K562 (cell line): ENCODE measurements around the gene ZPR1. TPM values are rescaled to one million over a fixed set of nuclear protein-coding genes. Genes with fewer than 3 reads are reported as not detected.

Experiments
- CREB1 ChIP-seq, 2 experiments: sonication (generic) in 1 of 2; formaldehyde crosslinking in 1 of 2; IDR thresholded peaks; 2 replicates each; pipeline versions ENCODE4 v1.6.1 to v1.8.0; 2012 to 2022; ENCODE audit warnings: inconsistent platforms in 1 of 2, mild to moderate bottlenecking in 1 of 2, missing genetic modification reagents in 1 of 2, moderate library complexity in 1 of 2
- DNMT1 ChIP-seq: fragments of 450-650 bp; IDR thresholded peaks from 2 replicates; pipeline ENCODE4 v1.6.1; 2016; ENCODE audit warnings: antibody characterized with exemption, mild to moderate bottlenecking
- ELF4 ChIP-seq: fragments of 450-650 bp; formaldehyde crosslinking; IDR thresholded peaks from 2 replicates; pipeline ENCODE4 v1.4.0; 2022; ENCODE audit warnings: missing genetic modification characterization
- FOSL1 ChIP-seq: fragments of 200-800 bp; sonication (Bioruptor generic); conservative IDR thresholded peaks from 2 replicates; pipeline ENCODE4 v1.6.1; 2016; ENCODE audit warnings: missing genetic modification characterization, missing compliant biosample characterization
- HMG20B ChIP-seq: fragments of 250-450 bp; sonication (Bioruptor Pico); IDR thresholded peaks from 2 replicates; pipeline ENCODE4 v1.5.0; 2021; ENCODE audit warnings: mild to moderate bottlenecking
- JUND ChIP-seq, 2 experiments: IDR thresholded peaks; 2 replicates in 1 of 2; 3 replicates in 1 of 2; pipeline ENCODE4 v1.6.1; 2011; ENCODE audit warnings: borderline replicate concordance in 2 of 2, low read depth in 2 of 2, low read length in 2 of 2, improper control_type of control experiment in 1 of 2, missing biosample characterization in 1 of 2, missing genetic modification characterization in 1 of 2, missing genetic modification reagents in 1 of 2
- KDM1A ChIP-seq, 2 experiments: fragments of 450-650 bp; IDR thresholded peaks; 2 replicates each; pipeline ENCODE4 v1.6.1; 2016; ENCODE audit warnings: mild to moderate bottlenecking in 2 of 2
- KDM5B ChIP-seq: fragments of 200-600 bp; sonication (generic); IDR thresholded peaks from 2 replicates; pipeline ENCODE4 v1.6.1; 2012; ENCODE audit warnings: low read depth, mild to moderate bottlenecking, moderate library complexity, low read length, control low read depth, inconsistent platforms; ENCODE audit not compliant: insufficient replicate concordance
- LARP7 ChIP-seq: fragments of 450-650 bp; IDR thresholded peaks from 2 replicates; pipeline ENCODE4 v1.6.1; 2016
- MAX ChIP-seq: sonication (generic); formaldehyde crosslinking; IDR thresholded peaks from 2 replicates; pipeline ENCODE4 v1.9.0; 2022; ENCODE audit warnings: mild to moderate bottlenecking, missing genetic modification reagents
- NCOA4 ChIP-seq: fragments of 450-650 bp; IDR thresholded peaks from 2 replicates; pipeline ENCODE4 v1.6.1; 2018; ENCODE audit warnings: mild to moderate bottlenecking; ENCODE audit not compliant: partially characterized antibody
- NR2C1 ChIP-seq, 2 experiments: fragments of 450-650 bp; IDR thresholded peaks; 2 replicates each; pipeline ENCODE4 v1.6.1; 2017; ENCODE audit warnings: mild to moderate bottlenecking in 2 of 2, antibody characterized with exemption in 1 of 2, inconsistent platforms in 1 of 2, missing compliant biosample characterization in 1 of 2, missing genetic modification characterization in 1 of 2
- NR2F6 ChIP-seq: fragments of 450-650 bp; formaldehyde crosslinking; IDR thresholded peaks from 2 replicates; pipeline ENCODE4 v1.4.0; 2020; ENCODE audit warnings: mild to moderate bottlenecking
- POLR2H ChIP-seq: IDR thresholded peaks from 2 replicates; pipeline ENCODE4 v1.6.1; 2016; ENCODE audit warnings: missing genetic modification characterization, low read depth, mild to moderate bottlenecking, control low read depth, missing compliant biosample characterization, moderate library complexity
- POU5F1 ChIP-seq: fragments of 150-350 bp; IDR thresholded peaks from 2 replicates; pipeline ENCODE4 v1.6.1; 2014; ENCODE audit warnings: borderline replicate concordance, low read length, low read depth, mild to moderate bottlenecking; ENCODE audit not compliant: partially characterized antibody
- SMAD2 ChIP-seq: fragments of 150-350 bp; IDR thresholded peaks from 2 replicates; pipeline ENCODE4 v1.6.1; 2014; ENCODE audit warnings: low read depth, mild to moderate bottlenecking, low read length
- TCF15 ChIP-seq: fragments of 250-450 bp; sonication (Bioruptor Pico); IDR thresholded peaks from 2 replicates; pipeline ENCODE4 v1.8.0; 2022; ENCODE audit warnings: moderate library complexity, mild to moderate bottlenecking, inconsistent platforms
- THAP12 ChIP-seq: fragments of 250-450 bp; sonication (Bioruptor Pico); IDR thresholded peaks from 2 replicates; pipeline ENCODE4 v1.9.0; 2021; ENCODE audit warnings: mild to moderate bottlenecking, inconsistent platforms
- THAP7 ChIP-seq: fragments of 250-450 bp; sonication (Bioruptor Pico); IDR thresholded peaks from 2 replicates; pipeline ENCODE4 v1.5.0; 2021
- VEZF1 ChIP-seq: fragments of 200-800 bp; sonication (Bioruptor generic); IDR thresholded peaks from 2 replicates; pipeline ENCODE4 v1.6.1; 2017; ENCODE audit warnings: missing genetic modification characterization, missing compliant biosample characterization
- ZBTB8A ChIP-seq: fragments of 450-650 bp; IDR thresholded peaks from 2 replicates; pipeline ENCODE4 v1.6.1; 2018; ENCODE audit warnings: mild to moderate bottlenecking, moderate library complexity; ENCODE audit not compliant: partially characterized antibody
- ZKSCAN8 ChIP-seq: fragments of 200-800 bp; sonication (Bioruptor generic); IDR thresholded peaks from 2 replicates; pipeline ENCODE4 v1.6.1; 2016; ENCODE audit warnings: missing genetic modification characterization, missing compliant biosample characterization
- ZNF77 ChIP-seq: fragments of 250-450 bp; sonication (Bioruptor Pico); IDR thresholded peaks from 2 replicates; pipeline ENCODE4 v1.5.0; 2020
- polyA plus RNA-seq, 8 experiments: library from polyadenylated mRNA; depleted of rRNA in 4 of 8; stranded (reverse) in 5 of 8; unstranded in 3 of 8; fragments of >200 nt; fragmentation: Nextera tagmentation in 2 of 8; fragmentation: Illumina TruSeq in 1 of 8; extraction: Ambion mirVana in 2 of 8; extraction: Trizol in 1 of 8; gene quantifications; 2 replicates each; pipeline versions ENCODE4 v1.2.1 to v1.2.3, GENCODE V29; 2011 to 2014; ENCODE audit warnings: inconsistent platforms in 1 of 8, missing spikeins in 1 of 8
- total RNA-seq, 7 experiments: library from RNA; depleted of rRNA in 6 of 7; stranded (reverse); fragments of >200 nt in 6 of 7; fragmentation: Illumina TruSeq in 2 of 7; extraction: Trizol in 2 of 7; gene quantifications; 2 replicates each; pipeline versions ENCODE4 v1.2.1 to v1.2.3, GENCODE V29; 2011 to 2021; ENCODE audit warnings: low replicate concordance in 1 of 7

The ZPR1 gene
- total and polyA plus RNA-seq, 9 of the 15 experiments (the other 6 are each of a cell fraction or from before 2014, with no cell fraction given), result 13.0 to 120 (median 83.8) TPM

- no peak for TF ChIP-seq NCOA4
- TF ChIP-seq DNMT1, result no peak
- TF ChIP-seq HMG20B, result no peak
- no peak for TF ChIP-seq NR2F6 (CRISPR knock-in tag)
- no peak for TF ChIP-seq TCF15
- TF ChIP-seq ZKSCAN8 (CRISPR knock-in tag), result no peak
- TF ChIP-seq THAP12 (CRISPR knock-in tag), result 0 out of 2 replicates have a peak, but pooled peaks have one; percentile 33
- no peak for TF ChIP-seq NR2C1 (IDR thresholded peaks at IDR 0.05)
- TF ChIP-seq NR2C1 (tag; IDR thresholded peaks at IDR 0.05), result peak; percentile 53; the same call in 1 of the 2 replicates
- no peak for TF ChIP-seq LARP7
- TF ChIP-seq VEZF1 (CRISPR knock-in tag), result peak; percentile 84
- no peak for TF ChIP-seq ZBTB8A
- TF ChIP-seq KDM5B, result peak; percentile 79
- no peak for TF ChIP-seq ELF4
- TF ChIP-seq SMAD2, result no peak
- no peak for TF ChIP-seq KDM1A (IDR thresholded peaks at IDR 0.05)
- peak; percentile 65 for TF ChIP-seq POLR2H
- TF ChIP-seq POU5F1, result peak; percentile 96
- TF ChIP-seq ZNF77 (CRISPR knock-in tag), result no peak
- TF ChIP-seq THAP7, result no peak
- peak; percentile 62 for TF ChIP-seq JUND (IDR thresholded peaks at IDR 0.05; ENCODE audit: borderline replicate concordance, low read depth, low read length)
- TF ChIP-seq JUND (tag; IDR thresholded peaks at IDR 0.05; ENCODE audit: borderline replicate concordance, low read depth, low read length), result peak; percentile 23; the same call in 1 of the 3 replicates
- no peak for TF ChIP-seq FOSL1 (tag)
- TF ChIP-seq CREB1 (IDR thresholded peaks at IDR 0.05), result peak; percentile 64
- TF ChIP-seq CREB1 (CRISPR knock-in tag; IDR thresholded peaks at IDR 0.05), result peak; percentile 53; the same call in 1 of the 2 replicates
- peak; percentile 72 for TF ChIP-seq MAX (CRISPR knock-in tag)
Observed at GRCh38 chr11:116772443-116773202, 15.2 kb downstream of the ZPR1 start, which contains the start of gene BUD13 (continued).
